DMS153 treated with DMSO at 0.1 percent for 48 hours (cell line): ENCODE data around the gene SLC24A2.
"Not testable (repeated sequence)": the region's sequence is repeated elsewhere in the genome, so short reads cannot be mapped to it uniquely, and the experiment has no call there.

ENCODE experiments used
- DNase-seq: peaks from one replicate; lab custom pipeline; 2025; ENCODE audit not compliant: unreplicated experiment; lab: John Stamatoyannopoulos, UW

The SLC24A2 gene

GRCh38 chr9:19788614-19789271 is at the start of gene SLC24A2:
TSS of gene SLC24A2 (minus strand) at chr9:19789037.
- DNase-seq, result peak; percentile 21

- DNase-seq, result not testable (repeated sequence)
These were observed 44.5 kb upstream of the SLC24A2 start for GRCh38 chr9:19833331-19833730.

GRCh38 chr9:19830796-19831195 is 42.0 kb upstream of the SLC24A2 start:
- no peak for DNase-seq

GRCh38 chr9:19828576-19829109 is 39.8 kb upstream of the SLC24A2 start:
- no peak for DNase-seq

GRCh38 chr9:19816769-19817168 is 27.9 kb upstream of the SLC24A2 start:
- no peak for DNase-seq

- no peak for DNase-seq
These were observed 23.4 kb upstream of the SLC24A2 start for GRCh38 chr9:19812194-19812593.

- DNase-seq, result no peak
These were observed 20.8 kb upstream of the SLC24A2 start for GRCh38 chr9:19809422-19810269.

GRCh38 chr9:19807182-19807892 is 18.5 kb upstream of the SLC24A2 start:
- no peak for DNase-seq

- no peak for DNase-seq
These were observed 15.6 kb upstream of the SLC24A2 start for GRCh38 chr9:19804431-19804830.

GRCh38 chr9:19800884-19801283 is 12.0 kb upstream of the SLC24A2 start:
- no peak for DNase-seq

GRCh38 chr9:19799784-19800183 is 10.9 kb upstream of the SLC24A2 start:
- DNase-seq, result no peak

GRCh38 chr9:19788152-19788551 is 685 bp downstream of the SLC24A2 start:
- no peak for DNase-seq

GRCh38 chr9:19787672-19788071 is 1.2 kb downstream of the SLC24A2 start:
- DNase-seq, result no peak

GRCh38 chr9:19785230-19785629 is 3.6 kb downstream of the SLC24A2 start:
- DNase-seq, result no peak

GRCh38 chr9:19784136-19784535 is 4.7 kb downstream of the SLC24A2 start:
- DNase-seq, result no peak

- DNase-seq, result no peak
These were observed 5.3 kb downstream of the SLC24A2 start for GRCh38 chr9:19783500-19783899.

GRCh38 chr9:19782005-19782404 is 6.8 kb downstream of the SLC24A2 start:
- DNase-seq, result no peak

GRCh38 chr9:19781240-19781639 is 7.6 kb downstream of the SLC24A2 start:
- no peak for DNase-seq

GRCh38 chr9:19771446-19771845 is 17.4 kb downstream of the SLC24A2 start:
- no peak for DNase-seq

- DNase-seq, result no peak
These were observed 17.9 kb downstream of the SLC24A2 start for GRCh38 chr9:19770973-19771372.

GRCh38 chr9:19769213-19769612 is 19.6 kb downstream of the SLC24A2 start:
- no peak for DNase-seq

GRCh38 chr9:19768798-19769197 is 20.0 kb downstream of the SLC24A2 start:
- no peak for DNase-seq
